Fibroblast of skin of back (primary cell): ENCODE data around the gene SLC25A51. TPM values are rescaled to one million over a fixed set of nuclear protein-coding genes. Genes with fewer than 3 reads are reported as not detected.

Source experiments
- DNase-seq: peaks from one replicate; pipeline ENCODE4 v3.0.0-alpha.2; 2013
- polyA plus RNA-seq, 2 experiments: library from polyadenylated mRNA; unstranded; fragments of 120-200 nt; gene quantifications; one replicate each; pipeline ENCODE4 v1.2.1, GENCODE V29; 2013; ENCODE audit not compliant: insufficient read length in 2 of 2

SLC25A51 gene, protein sequence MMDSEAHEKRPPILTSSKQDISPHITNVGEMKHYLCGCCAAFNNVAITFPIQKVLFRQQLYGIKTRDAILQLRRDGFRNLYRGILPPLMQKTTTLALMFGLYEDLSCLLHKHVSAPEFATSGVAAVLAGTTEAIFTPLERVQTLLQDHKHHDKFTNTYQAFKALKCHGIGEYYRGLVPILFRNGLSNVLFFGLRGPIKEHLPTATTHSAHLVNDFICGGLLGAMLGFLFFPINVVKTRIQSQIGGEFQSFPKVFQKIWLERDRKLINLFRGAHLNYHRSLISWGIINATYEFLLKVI
- 17.8 TPM for polyA plus RNA-seq (2013, experiment 1 of 2; ENCODE audit: insufficient read length)
- 22.1 TPM for polyA plus RNA-seq (2013, experiment 2 of 2; ENCODE audit: insufficient read length)

DNA sequence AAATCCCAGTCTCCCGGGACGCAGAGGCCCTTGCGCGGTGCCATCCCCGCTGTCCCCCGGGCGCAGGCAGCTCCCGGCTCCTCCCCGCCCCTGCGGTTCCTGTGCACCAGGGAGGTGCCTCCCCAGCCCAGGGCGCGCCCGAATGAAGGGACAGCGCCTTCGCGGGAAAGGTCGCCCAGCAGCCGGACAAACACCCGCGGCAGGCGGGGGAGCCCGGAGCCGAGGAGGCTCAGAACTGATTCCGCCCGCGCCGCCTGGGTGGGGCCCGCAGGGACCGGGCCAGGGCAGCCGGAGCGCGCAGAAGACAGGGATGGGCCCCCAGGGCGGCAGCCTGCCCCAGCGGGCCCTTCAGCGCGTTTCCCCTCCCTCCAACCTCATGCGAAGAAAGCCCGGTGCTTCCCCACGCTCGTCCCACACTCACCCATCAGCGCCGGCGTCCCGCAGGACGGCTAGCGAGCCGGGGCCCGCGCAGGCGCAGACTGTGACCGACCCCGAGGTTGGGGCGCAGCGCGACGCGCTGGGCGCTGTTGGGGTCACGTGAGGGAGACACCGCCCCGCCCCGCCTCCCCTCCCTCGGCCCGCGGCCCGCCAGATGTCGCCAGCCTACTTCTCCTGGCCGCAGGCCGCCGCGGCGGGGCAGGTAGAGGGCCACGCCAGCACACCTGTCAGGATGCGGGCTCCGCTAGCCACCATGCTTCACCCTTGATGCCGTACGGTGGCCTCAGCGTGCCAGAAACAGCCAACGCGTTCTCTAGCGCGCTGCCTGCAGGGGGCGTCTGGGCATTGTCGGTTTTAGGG, at the start of gene SLC25A51:
TSS of gene SLC25A51 (minus strand) at position 481 of the 798 bp plus-strand sequence. CDS start 15,577 bp downstream, outside the sequence.
- peak; percentile 91 for DNase-seq

DNA sequence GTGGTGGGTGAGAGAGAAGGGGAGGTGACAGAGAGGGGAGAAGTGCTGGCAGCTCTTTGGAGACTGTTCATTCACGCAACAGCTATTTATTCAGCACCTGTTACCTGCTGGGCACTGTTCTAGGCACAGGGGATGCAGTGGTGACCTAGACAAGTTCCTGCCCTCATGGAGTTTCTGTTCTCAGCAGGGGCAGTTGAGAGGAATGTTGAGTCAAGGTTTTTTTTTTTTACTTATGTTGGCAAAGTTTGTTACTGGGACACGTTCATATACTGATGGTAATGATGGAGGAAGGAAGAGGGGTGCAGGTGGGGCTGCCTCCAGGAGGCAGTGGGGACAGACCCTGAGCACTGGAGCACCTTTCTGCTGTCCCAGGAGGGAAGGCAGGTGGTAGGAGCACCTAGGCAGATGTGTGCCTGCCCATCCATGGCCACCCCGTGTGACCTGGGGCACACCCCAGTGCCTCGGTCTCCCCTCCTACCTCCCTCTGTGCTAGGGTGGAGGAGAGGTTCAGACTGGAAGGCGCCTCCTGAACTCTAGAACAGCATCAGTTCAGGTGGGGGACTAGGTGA, 49.4 kb upstream of the SLC25A51 start:
- no peak for DNase-seq

DNA sequence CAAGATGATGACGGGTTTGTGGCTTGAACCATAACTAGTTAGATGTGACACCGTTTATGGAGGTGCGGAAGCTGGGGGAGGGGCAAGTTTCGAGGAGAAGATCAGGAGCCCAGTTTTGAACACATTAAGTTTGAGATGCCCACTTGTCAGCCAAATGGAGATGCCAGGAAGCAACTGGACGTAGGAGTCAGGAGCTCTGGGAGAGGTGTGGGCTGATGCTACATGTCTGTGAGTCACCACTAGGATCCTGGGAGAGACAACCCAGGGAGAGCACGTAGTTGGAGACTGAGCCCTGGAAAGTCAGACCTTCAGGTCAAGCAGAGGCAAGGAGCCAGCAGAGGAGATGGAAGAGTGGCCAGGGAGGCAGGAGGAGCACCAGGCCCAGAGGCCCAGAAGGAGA, 48.8 kb upstream of the SLC25A51 start:
- peak; percentile 77 for DNase-seq

DNA sequence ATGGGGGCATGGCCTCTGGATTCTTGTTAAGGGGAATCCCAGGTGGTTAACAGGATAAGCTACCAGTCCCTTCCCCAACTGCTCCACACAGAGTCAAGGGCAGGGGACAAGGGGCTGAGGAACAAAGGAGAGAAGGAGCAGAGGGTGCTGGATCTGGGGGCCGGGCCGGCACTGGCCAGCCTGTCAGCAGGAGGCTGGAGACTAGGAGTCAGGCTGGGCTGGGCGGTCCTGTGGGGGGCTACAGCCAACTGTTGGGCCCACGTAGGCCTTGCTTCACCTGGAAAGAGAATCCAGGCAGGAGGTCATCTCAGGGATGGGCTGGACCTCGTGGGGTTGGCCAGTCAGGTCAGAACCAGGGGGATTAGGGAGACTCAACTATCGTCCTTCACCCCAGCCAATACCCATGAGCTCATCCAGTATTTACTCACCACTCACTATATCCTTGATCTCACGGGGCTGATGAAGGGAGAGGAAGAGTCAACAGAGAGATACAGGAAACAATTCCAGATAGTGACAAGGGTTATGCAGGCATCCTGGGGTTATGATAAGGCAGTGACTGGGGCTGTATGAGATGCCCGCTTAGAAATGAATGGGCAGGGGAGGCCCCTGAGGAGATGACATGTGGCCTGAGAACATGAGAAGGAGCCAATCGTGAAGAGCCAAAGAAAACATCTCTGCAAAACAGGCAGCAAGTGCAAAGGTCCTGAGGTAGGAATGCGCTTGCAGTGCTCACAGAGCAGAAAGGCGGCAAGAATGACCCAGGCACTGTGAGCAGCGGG, 47.9 kb upstream of the SLC25A51 start:
- no peak for DNase-seq

DNA sequence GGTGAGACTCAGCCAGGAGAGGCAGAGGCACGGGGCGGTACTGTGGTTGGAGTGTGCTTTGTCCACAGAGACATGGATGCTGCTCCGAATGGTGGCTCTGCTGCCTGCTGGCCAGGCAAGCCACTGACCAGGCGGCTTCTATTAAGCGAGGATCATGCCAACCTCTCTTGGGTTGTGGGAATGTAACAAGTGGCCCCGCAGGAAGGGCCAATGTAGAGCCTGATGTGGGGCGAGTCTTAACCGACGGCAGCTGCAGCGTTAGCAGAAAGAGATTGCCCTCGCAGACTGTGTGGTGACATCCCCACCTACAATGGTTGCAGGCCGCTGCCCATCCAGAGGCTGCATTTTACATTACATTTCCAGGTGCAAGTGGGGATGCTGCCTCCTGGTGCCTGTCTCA, 46.6 kb upstream of the SLC25A51 start:
- no peak for DNase-seq

DNA sequence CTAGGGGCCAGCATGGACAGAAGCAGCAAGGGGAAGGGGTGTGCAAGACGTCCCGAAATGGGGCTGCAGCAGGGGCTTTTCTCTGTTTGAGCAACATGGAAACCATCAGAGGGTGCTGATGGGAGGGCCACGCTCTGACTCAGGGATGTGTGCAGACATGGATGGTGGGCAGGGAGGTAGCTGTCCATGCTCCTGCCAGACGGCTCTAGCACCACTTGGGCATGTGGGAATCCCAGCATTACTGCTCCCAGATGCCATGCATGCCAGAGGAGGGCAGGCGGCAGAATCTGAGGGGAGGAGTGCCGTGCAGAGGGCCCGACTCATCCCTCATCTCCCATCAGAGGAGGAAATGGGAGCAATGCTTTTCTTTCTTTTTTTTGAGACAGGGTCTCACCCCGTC, 45.6 kb upstream of the SLC25A51 start:
- peak; percentile 77 for DNase-seq

DNA sequence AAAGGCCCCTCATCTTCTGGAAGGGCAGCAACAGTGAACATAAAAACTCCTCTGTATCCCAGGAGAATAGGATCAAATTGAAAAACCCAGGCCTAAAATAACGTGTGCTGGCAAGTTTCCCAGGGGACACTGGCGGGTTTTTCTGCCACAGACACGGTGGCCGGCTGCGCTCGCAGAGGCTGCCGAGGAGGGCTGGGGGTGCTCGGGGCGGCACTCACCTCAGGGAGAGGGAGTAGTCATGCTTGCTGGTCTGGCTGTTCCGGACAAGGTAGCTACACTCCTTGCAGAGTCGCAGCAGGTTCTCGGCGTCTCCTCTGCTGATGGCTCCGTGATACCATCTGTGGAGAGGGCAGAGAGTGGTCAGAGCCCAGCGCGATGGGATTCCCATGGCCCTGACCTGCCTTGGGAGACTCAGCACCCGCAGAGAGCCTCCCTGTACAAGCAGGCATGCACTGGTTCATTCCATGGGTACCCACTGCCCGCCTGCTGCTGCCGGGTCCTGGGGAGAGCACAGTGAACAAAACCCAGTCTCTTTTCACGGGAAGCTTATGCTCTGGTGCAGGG, 44.6 kb upstream of the SLC25A51 start:
- no peak for DNase-seq

DNA sequence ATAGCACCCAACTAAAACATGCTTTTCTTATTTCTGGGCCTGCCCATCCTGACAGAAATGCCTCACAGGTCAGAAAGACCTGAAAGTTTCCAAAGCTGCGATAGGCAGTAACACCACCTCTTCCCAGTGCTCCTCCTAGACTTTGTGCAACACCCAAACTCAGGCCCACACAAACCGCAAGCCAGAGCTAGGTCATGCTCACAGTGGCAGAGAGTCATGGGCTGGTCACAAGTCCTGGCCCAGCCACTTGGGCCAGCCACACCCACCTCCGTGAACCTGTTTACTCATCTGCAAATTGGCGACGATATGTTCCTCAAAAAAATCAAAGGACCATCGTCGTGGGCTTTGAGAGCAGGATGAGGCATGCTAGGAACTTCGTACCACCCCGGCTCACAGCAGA, 44.0 kb upstream of the SLC25A51 start:
- DNase-seq, result no peak

DNA sequence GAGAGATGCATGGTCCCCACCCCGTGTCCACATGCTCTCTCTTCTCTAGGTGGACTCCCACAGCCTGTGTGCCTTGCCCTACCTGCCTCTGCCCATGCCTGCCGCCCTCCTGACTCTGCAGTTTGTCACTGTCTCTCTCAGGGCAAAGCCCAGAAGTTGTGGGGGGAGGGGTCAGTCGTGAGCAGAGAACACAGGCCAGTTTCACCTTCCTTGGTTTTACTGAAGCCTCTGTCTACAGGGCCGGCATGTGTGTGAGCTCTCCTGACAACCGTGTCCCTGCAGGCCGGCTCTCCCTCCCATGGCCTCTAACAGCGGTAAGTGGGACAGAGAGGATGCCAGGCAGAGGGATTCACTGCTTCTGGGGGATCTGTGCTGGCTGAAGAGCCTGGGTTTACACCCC, 43.5 kb upstream of the SLC25A51 start:
- DNase-seq, result no peak

DNA sequence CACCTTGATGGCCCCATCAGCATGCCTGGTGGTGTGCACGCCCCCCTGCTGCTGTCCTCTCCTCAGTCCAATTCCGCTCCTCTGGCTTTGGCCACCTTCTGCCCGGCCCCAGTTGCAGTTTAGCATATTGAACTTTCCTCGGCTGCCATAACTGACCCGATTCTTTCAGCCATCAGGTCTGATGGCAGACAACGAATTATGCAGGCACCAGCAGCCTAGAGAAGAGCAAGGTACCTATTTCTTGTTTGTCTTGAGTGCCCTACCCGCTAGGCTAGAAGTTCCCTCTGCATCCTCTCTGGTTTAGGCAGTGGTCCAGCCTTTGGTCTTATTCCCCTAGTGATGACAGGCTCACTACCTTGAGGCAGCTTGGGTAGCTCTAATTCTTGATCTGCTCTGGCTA, 43.0 kb upstream of the SLC25A51 start:
- DNase-seq, result no peak

DNA sequence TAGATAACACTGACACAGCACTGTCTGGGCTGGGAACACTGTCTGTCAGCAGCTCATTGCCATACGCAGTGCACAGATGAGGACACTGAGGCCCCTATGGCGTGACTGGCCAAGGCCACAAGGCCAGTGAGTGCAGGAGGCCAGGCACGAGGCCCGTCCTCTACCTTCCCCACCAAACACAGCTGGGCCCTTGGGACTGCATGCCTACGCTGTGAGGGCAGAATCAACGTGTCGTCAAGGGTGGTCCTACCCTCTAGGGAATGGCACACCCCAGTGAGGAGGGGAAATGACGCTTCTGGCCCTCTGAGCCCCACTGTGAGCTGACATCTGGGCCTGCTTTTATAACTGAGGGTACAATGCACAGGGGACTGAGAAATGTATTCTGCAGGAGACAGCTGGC, 42.1 kb upstream of the SLC25A51 start:
- DNase-seq, result no peak

DNA sequence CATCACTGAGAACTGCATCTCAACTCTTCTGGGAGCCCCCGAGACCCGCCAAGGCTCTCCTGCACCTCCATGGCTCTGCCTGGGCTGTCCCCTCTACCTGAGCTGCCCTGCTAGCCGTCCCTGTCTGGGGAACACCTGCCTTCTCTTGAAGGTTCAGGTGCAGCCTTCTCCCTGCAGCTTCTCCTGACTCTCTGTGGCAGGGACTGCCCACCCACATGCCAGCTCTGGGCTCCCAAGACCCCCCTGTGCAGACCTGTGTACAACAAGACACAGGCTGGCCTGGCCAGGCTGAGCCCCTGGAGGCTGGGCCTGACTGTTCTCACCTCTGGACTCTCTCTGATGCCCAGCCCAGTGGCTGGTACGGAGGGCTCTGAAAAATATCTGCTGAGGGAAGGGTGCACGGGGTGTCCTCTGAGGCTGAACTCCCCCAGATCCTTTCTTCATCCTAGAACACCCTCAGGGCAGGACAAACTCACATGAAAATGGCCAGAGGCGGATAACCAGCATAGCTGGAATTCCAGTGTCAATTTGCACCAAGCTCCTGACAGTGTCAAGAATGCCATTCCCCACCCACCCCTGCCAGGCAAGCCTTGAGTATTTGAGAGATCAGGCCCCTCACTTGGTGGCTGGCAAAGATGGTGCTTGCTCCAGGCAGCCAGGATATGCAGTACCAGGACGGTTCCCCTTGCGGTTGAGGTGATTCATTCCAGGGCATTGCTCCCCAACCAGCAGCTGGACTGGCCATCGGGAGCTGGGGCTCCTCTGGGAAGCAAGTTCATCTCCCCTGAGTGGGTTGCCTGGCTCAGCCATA, 40.9 kb upstream of the SLC25A51 start:
- DNase-seq, result peak; percentile 74

DNA sequence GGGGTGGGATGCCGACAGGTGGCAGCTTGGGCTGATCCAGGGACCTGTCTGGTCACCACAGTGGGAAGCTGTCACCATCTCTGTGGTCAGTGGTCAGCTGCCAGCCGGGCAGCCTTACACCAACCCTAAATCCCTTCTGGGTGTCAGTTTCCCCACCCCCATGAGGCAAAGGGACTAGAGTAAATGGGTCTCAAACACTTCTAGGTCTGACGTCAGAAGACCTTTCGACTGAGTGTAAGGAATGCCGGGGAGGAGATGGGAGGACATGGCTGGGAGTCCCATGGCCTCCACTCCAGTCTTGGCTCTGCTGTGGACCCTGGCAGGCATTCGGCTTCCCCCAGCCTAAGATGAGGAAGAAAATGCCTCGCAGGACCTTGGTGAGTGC, 40.3 kb upstream of the SLC25A51 start:
- DNase-seq, result no peak

DNA sequence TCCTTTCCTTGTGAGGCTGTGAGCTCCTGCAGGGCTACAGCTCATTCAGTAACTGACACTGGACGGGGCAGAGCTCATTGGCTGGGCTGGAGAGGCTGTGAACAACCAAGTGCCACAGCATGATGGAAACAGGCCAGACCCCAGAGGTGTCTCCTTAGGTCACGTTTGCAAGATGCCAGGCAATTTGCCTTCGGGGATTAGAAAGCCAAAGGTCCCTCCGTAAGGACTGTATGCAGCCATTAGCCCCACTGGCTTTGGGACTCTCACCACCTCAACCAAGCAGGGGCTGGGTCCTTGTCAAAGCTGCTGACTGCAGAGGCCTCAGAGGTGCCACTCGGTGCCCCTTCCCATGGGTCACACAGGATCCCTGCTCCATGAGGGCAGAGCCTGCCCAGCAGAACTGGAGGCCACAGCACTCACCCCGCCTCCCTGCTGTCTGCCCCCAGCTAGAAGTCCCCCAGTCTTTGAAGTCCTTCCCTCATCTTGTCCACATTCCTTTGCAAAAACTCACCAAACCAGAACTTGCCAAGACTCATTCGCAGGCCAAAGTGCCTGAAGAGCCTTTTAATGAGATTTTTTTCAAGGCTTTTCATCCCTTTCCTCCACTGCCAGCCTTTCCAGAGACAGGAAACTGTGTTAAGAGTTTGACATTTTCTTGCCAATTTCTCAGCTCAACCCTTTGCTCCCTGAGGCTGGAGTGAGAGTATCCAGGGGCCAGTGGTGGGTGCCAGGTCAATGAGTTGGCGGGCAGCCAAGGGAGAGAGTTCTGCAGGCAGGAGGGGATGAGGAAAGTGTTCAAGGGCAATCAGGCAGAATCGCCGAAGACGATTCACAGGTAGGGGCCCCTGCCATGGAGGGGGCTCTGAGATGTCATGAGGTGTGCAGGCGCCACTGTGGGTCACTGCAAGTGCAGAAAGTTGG, 39.7 kb upstream of the SLC25A51 start:
- peak; percentile 94 for DNase-seq

DNA sequence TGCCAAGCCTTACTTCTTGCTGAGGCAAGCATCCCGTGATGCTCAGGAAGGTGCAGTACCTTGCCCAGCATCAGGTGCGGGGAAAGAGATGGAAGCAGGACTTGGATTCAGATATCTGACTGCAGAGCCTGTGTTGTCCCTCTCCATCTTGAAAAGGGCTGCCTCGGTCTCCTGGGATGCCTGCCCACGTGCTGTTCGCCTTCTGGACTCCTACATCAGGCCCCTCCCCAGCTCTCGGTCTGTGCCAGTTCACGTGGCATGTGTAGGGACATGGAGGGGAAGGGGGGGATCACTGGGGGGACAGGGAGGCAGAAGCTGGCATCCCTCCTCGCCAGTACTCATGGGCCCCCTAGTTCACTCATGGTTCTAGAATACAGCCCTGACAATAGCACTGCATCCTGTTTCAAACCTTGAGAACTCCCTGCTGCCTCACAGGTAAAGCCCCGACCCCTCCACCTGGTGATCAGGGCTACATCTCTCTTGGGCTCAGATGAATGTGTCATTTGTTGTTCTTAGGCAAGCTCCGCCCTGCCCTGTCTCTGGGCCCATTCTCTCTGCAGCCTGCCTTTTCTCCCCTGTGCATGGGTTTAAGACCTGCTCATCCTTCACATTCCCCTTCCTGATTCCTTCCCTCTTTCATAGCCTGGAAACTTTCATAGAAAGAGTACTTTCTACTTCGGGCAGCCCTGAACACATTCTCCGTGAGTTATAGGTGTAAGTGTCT, 38.9 kb upstream of the SLC25A51 start:
- DNase-seq, result no peak

DNA sequence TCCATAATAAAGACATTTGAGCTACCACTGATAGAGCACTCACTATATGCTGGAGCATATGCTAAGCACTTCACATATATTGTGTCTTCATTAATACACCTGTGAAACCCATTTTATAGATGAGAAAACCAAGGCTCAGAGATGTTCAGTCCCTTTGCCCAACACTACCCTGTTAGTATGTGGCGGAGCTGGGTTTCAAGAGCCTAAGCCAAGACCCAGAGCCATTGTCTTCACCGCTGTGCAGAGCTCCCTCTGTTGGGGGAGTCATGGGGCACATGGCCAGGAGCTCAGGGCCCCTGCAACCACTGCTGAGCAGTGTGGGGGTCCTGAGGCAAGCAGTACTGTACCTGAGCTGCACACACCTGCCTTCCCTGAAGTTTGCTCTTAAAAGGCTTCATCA, 37.3 kb upstream of the SLC25A51 start:
- no peak for DNase-seq

DNA sequence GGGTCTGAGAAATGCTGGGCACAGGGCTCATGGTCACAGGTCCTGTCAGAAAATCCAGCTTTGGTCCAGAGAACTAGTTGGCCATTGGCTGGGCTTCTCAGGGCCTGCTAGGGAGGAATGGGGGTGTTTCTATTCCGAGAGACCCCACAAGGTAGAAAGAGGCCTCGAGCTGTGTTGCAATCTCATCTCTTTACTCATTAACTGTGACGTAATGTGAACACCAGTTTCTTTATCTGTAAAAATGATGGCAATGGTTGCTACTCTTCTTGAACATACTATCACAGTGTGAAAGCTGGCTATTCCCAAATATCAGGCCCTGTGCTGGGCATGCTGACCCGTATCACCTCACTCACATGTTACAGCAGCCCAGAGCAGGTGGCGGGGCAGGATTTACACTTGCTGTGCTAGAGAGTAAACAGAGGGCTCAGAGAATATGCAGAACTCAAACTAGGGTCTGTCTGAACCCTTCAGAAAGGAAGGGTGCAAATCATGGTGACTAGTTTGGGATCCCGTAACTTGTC, 35.7 kb upstream of the SLC25A51 start:
- no peak for DNase-seq

DNA sequence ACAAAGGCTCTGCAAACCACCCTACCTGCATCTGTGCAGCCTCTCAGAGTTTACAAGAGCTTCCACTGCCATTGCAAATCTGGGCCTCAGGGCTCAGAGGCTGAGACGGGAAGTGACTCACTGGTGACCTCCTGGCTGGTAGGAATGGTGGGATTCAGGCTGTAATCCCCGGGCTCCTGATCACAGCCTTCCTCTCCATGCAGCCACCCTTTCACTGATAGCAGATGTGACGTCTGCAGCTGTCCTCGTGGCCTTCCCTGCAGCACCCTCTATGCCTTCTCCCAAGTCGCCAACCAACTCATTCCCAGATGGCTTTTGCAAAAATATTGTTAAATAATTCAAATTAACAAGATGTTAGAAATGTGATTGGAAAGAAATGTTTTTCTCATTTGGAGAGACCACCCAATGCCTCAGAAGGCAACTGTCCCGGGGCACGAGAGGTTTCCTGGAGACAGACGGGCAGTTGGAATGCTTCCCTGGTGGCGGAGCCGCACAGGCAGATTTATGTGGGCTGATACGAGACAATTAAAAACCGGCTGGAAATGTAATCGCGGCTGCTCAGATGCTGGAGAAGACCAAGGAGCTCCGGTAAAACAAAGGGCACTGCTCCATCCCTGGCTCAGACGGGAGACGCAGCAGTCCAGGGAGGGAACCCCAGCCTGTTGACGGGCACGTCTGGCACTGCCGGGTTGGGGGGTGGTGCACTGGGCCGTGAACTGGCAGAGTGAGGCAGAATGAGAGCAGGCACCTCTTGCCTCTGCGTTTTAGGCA, 34.4 kb upstream of the SLC25A51 start:
- peak; percentile 93 for DNase-seq

DNA sequence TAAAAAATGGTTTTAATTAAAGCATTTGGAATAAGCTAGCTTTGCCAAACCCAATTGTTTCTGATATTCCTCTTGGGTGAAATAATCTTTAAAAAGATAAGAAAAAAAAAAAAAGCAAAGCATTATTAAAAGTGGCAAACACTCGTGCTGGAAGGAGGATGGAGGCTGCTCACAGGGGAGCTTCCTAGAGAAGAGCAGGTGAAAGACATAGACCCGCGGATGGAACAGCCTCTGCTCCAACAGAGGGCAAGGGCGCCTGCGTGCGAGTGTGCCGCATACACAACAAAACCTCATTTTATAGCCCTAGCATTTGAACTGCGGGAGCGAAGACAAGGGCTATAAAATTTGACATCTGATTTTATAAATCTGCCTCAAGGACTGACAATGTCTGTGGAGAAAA, 33.4 kb upstream of the SLC25A51 start:
- DNase-seq, result no peak
